Measurements from ENCODE around the gene MGMT. TPM values are rescaled to one million over a fixed set of nuclear protein-coding genes. Genes with fewer than 3 reads are reported as not detected.

The MGMT gene
- total and polyA plus RNA-seq, 9 of the 15 experiments (the other 6 are each of a cell fraction or from before 2014, with no cell fraction given), result 0.03 to 0.29 (median 0.11) TPM; not detected in 4

DNA sequence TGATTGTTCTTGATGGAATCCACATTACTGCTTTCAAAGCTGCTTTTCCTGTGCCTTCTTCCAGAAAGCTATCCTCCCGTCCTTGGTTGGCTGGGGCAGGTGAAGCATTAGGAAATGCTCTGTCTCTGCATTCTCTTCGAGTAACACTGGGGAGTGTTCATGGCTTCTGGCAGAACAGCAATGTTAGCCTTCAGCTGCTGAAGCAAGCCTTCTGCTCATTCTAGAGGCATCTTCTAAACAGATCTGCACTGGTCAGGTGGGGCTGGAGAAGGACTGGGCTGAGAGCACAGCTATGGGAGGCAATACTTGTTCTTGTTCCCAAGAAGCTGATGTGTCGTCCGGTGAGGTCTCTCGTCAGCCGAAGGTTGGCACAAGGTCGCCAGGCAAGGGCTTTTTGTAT is 80.6 kb downstream of the MGMT start (continued):
- TF ChIP-seq STAG1 (CRISPR knock-in tag; IDR thresholded peaks at IDR 0.05; ENCODE audit: borderline replicate concordance) (no peak), ZEB2 (IDR thresholded peaks at IDR 0.05) (no peak)

DNA sequence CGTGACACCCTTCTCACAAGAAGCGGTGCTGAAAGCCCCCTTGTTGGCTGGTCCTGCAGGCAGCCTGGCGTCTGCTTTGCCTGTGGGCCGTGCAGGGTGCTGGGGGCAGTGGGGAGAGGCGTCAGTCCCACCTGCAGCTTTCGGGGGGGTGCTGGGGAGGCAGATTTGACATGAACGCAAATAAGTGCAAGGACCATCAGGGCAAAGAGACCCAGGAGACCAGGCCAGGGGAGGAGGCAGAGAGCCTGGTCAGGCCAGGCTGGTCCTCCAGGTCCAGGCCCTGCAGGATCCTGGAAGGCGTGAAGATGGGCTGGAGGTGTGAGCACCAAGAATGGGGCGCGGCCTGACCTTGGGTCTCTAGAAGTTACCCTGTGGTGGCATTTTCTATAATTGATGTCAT is 81.6 kb downstream of the MGMT start:
- Histone ChIP-seq H3K36me3 (ENCODE audit: control insufficient read depth, insufficient read depth, low read length) (no peaks in the 10 kb centered on the region), H3K27me3 (ENCODE audit: control insufficient read depth in 2 of 2, insufficient read depth in 2 of 2, low read length in 2 of 2) (peaks cover 0 to 31% of the 10 kb centered on the region in 2 experiments; a peak in 2 of 5 replicates), H4K20me1 (replicated peaks; ENCODE audit: control insufficient read depth, insufficient read depth, low read length) (no peaks in the 10 kb centered on the region), H3K9ac (ENCODE audit: insufficient read depth in 1 of 2, low read depth in 2 of 2, low read length in 2 of 2) (no peak overlapping the region), H3K4me3 (no peak overlapping the region), H3K4me1 (replicated peaks in 1 of 2; ENCODE audit: control insufficient read depth in 2 of 2, insufficient read depth in 2 of 2, low read length in 2 of 2) (no peaks in the 10 kb centered on the region), H3K9me1 (ENCODE audit: control insufficient read depth, insufficient read depth, low read length) (no peaks in the 10 kb centered on the region), H3K4me2 (ENCODE audit: insufficient read depth, low read length) (no peak overlapping the region), H3K27ac (ENCODE audit: extremely low read depth, low read depth, low read length) (no peak overlapping the region), H3K79me2 (ENCODE audit: control insufficient read depth, insufficient read depth, low read length) (no peaks in the 10 kb centered on the region), H3K9me3 (replicated peaks; ENCODE audit: control insufficient read depth, insufficient read depth, low read depth, low read length) (no peaks in the 10 kb centered on the region), H2AFZ (ENCODE audit: low read depth, low read length) (no peak overlapping the region)
- ChIA-PET POLR2A (no interaction called here), CTCF (ENCODE audit: low intra/inter-chr PET ratio) (no interaction called here)
- no TSS peak for BruUV-seq (replicated peaks)
- FAIRE-seq (no peak), ATAC-seq (no peak), DNase-seq (ENCODE audit: extremely low read depth in 1 of 4, low spot score in 3 of 4) (no peak)
- intact Hi-C loops (cut with micrococcal nuclease), result no loop called here
- 0% methylated on average over 8 of the region's 10 CpGs for WGBS (ENCODE audit: insufficient coverage, low coverage, missing lambda C conversion rate)
- TF ChIP-seq MIER1 (IDR thresholded peaks at IDR 0.05; ENCODE audit: low read depth) (no peak), ZNF589 (CRISPR knock-in tag; IDR thresholded peaks at IDR 0.05; ENCODE audit: low read depth) (no peak), KDM2B (CRISPR knock-in tag; IDR thresholded peaks at IDR 0.05) (no peak)
- in situ Hi-C loops (cut with MboI), result no loop called here

DNA sequence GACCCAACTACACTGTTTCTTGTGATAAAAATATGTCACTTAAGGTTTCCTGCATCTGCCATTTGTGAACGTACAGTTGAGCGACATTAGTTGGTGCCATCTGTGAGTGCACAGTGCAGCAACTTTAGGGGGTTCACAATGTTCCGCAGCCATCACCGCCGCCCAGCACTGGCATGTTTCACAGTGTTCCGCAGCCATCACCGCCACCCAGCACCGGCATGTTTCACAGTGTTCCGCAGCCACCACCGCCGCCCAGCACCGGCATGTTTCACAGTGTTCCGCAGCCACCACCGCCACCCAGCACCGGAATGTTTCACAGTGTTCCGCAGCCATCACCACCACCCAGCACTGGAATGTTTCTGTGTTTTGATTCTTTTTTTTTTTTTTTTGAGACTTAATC is 83.0 kb downstream of the MGMT start:
- H3K27ac ChIP-seq (ENCODE audit: extremely low read depth, low read depth, low read length), result no peak overlapping the region
- no peaks in the 10 kb centered on the region for H3K36me3 ChIP-seq (ENCODE audit: control insufficient read depth, insufficient read depth, low read length)
- intact Hi-C loops (cut with micrococcal nuclease), result no loop called here
- in situ Hi-C loops (cut with MboI), result no loop called here
- H3K79me2 ChIP-seq (ENCODE audit: control insufficient read depth, insufficient read depth, low read length), result no peaks in the 10 kb centered on the region
- WGBS (ENCODE audit: insufficient coverage, low coverage, missing lambda C conversion rate), result 0% methylated on average over 8 of the region's 16 CpGs
- POLR2A ChIA-PET, result no interaction called here
- H3K4me3 ChIP-seq, result no peak overlapping the region
- H2AFZ ChIP-seq (ENCODE audit: low read depth, low read length), result no peak overlapping the region
- DNase-seq (ENCODE audit: extremely low read depth in 1 of 4, low spot score in 3 of 4) (no peak), ATAC-seq (no peak), FAIRE-seq (no peak)
- no peak overlapping the region for H3K9ac ChIP-seq (ENCODE audit: insufficient read depth in 1 of 2, low read depth in 2 of 2, low read length in 2 of 2)
- H3K9me3 ChIP-seq (replicated peaks; ENCODE audit: control insufficient read depth, insufficient read depth, low read depth, low read length), result no peaks in the 10 kb centered on the region
- no peaks in the 10 kb centered on the region for H3K4me1 ChIP-seq (replicated peaks in 1 of 2; ENCODE audit: control insufficient read depth in 2 of 2, insufficient read depth in 2 of 2, low read length in 2 of 2)
- no peaks in the 10 kb centered on the region for H4K20me1 ChIP-seq (replicated peaks; ENCODE audit: control insufficient read depth, insufficient read depth, low read length)
- H3K4me2 ChIP-seq (ENCODE audit: insufficient read depth, low read length), result no peak overlapping the region
- no TSS peak for BruUV-seq (replicated peaks)
- CTCF ChIA-PET (ENCODE audit: low intra/inter-chr PET ratio), result no interaction called here
- H3K9me1 ChIP-seq (ENCODE audit: control insufficient read depth, insufficient read depth, low read length), result no peaks in the 10 kb centered on the region
- H3K27me3 ChIP-seq (ENCODE audit: control insufficient read depth in 2 of 2, insufficient read depth in 2 of 2, low read length in 2 of 2), result peaks cover 0 to 32% of the 10 kb centered on the region in 2 experiments; a peak in 2 of 5 replicates
- TF ChIP-seq SAFB (IDR thresholded peaks at IDR 0.05; ENCODE audit: borderline replicate concordance, low read depth, low read length), result no peak
- TF ChIP-seq, protein P1, sequence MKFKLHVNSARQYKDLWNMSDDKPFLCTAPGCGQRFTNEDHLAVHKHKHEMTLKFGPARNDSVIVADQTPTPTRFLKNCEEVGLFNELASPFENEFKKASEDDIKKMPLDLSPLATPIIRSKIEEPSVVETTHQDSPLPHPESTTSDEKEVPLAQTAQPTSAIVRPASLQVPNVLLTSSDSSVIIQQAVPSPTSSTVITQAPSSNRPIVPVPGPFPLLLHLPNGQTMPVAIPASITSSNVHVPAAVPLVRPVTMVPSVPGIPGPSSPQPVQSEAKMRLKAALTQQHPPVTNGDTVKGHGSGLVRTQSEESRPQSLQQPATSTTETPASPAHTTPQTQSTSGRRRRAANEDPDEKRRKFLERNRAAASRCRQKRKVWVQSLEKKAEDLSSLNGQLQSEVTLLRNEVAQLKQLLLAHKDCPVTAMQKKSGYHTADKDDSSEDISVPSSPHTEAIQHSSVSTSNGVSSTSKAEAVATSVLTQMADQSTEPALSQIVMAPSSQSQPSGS (CRISPR knock-in tag; IDR thresholded peaks at IDR 0.05), result no peak
- TF ChIP-seq, protein P2, sequence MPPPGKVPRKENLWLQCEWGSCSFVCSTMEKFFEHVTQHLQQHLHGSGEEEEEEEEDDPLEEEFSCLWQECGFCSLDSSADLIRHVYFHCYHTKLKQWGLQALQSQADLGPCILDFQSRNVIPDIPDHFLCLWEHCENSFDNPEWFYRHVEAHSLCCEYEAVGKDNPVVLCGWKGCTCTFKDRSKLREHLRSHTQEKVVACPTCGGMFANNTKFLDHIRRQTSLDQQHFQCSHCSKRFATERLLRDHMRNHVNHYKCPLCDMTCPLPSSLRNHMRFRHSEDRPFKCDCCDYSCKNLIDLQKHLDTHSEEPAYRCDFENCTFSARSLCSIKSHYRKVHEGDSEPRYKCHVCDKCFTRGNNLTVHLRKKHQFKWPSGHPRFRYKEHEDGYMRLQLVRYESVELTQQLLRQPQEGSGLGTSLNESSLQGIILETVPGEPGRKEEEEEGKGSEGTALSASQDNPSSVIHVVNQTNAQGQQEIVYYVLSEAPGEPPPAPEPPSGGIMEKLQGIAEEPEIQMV (tag; conservative IDR thresholded peaks at IDR 0.05; ENCODE audit: low read depth), result no peak
- no peak for TF ChIP-seq GATAD2A (IDR thresholded peaks at IDR 0.05)
- TF ChIP-seq RUNX1 (IDR thresholded peaks at IDR 0.05; ENCODE audit: low read depth), result no peak
- no peak for TF ChIP-seq CTBP1 (IDR thresholded peaks at IDR 0.05; ENCODE audit: borderline replicate concordance)
- no peak for TF ChIP-seq NELFE (IDR thresholded peaks at IDR 0.05; ENCODE audit: insufficient read depth, insufficient read length)
- TF ChIP-seq PHF20 (IDR thresholded peaks at IDR 0.05; ENCODE audit: partially characterized antibody), result no peak
- TF ChIP-seq HDAC6 (IDR thresholded peaks at IDR 0.05; ENCODE audit: low read depth, low read length), result no peak

All from K562 (cell line).